ENCODE results near the gene CRYBA4.

DNA sequence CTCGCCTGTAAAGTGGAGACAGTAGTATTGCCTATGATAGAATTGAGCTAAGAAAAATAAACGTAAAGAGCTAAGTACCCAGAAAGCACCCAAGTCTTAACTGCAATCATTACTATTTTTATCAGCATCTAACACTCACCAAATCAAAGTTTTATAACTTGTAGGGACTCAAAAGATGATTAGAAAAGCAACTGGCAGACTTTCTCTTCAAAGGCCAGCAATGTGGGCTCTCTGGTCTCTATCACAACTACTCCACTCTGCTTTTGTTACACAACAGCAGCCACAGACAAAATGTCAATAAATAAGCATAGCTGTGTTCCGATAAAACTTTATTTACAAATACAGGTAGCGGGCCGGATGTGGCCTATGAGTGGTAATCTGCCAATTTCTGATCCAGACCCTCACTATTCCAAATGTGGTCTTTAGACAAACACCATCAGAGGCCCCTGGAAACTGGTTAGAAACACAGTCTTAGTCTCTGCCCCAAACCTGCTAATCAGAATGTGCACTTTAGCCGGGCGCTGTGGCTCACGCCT, 40.1 kb upstream of the CRYBA4 start:
- TF ChIP-seq POLR2A (IDR thresholded peaks at IDR 0.05): no peak
- TF ChIP-seq, protein P1, sequence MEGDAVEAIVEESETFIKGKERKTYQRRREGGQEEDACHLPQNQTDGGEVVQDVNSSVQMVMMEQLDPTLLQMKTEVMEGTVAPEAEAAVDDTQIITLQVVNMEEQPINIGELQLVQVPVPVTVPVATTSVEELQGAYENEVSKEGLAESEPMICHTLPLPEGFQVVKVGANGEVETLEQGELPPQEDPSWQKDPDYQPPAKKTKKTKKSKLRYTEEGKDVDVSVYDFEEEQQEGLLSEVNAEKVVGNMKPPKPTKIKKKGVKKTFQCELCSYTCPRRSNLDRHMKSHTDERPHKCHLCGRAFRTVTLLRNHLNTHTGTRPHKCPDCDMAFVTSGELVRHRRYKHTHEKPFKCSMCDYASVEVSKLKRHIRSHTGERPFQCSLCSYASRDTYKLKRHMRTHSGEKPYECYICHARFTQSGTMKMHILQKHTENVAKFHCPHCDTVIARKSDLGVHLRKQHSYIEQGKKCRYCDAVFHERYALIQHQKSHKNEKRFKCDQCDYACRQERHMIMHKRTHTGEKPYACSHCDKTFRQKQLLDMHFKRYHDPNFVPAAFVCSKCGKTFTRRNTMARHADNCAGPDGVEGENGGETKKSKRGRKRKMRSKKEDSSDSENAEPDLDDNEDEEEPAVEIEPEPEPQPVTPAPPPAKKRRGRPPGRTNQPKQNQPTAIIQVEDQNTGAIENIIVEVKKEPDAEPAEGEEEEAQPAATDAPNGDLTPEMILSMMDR (IDR thresholded peaks at IDR 0.05): no peak
- no peak for TF ChIP-seq EP300 (IDR thresholded peaks at IDR 0.05)

All from tibial nerve (tissue), 4 donors.